ENCODE data around the gene CXCL13.
"Not testable (repeated sequence)": the region's sequence is repeated elsewhere in the genome, so short reads cannot be mapped to it uniquely, and the experiment has no call there.

Gene CXCL13

GRCh38 chr4:77636902-77637301 is 31.3 kb downstream of the CXCL13 start:
- H3K27ac ChIP-seq: no peak overlapping the region

GRCh38 chr4:77644069-77644468 is 38.4 kb downstream of the CXCL13 start:
- not testable (repeated sequence) for H3K4me1 ChIP-seq

More at GRCh38 chr4:77636902-77637301, 31.3 kb downstream of the CXCL13 start:
- Histone ChIP-seq H3K4me3 (no peak overlapping the region), H3K36me3 (no peaks in the 10 kb centered on the region), H3K4me2 (no peak overlapping the region), H3K27me3 (no peaks in the 10 kb centered on the region), H4K20me1 (no peaks in the 10 kb centered on the region), H3K9ac (no peak overlapping the region), H3K9me3 (replicated peaks in 1 of 11) (peaks cover 3 to 29% (median 10%) of the 10 kb centered on the region in 11 experiments; a peak in 18 of 22 replicates), H3K4me1 (no peaks in the 10 kb centered on the region)
- no peak for TF ChIP-seq Cebpa-rat (IDR thresholded peaks at IDR 0.05)

GRCh38 chr4:77650787-77651186 is 45.2 kb downstream of the CXCL13 start:
- Histone ChIP-seq H3K36me3 (no peaks in the 10 kb centered on the region), H3K9ac (no peak overlapping the region), H3K27ac (peak overlapping the region in 2 of 11 experiments; percentile 16 to 31; a peak in 2 of 22 replicates), H3K27me3 (no peaks in the 10 kb centered on the region), H3K4me3 (no peak overlapping the region), H4K20me1 (no peaks in the 10 kb centered on the region), H3K9me3 (replicated peaks in 1 of 11) (peaks cover 12 to 24% (median 17%) of the 10 kb centered on the region in 11 experiments), H3K4me1 (peaks cover 9 to 28% (median 18%) of the 10 kb centered on the region in 10 experiments; a peak in 18 of 20 replicates), H3K4me2 (peak overlapping the region in 3 of 11 experiments; percentile 14 to 52 (median 46); a peak in 5 of 22 replicates)
- no peak for TF ChIP-seq Cebpa-rat (IDR thresholded peaks at IDR 0.05)

More at GRCh38 chr4:77644069-77644468, 38.4 kb downstream of the CXCL13 start:
- H3K4me2 ChIP-seq, H3K36me3 ChIP-seq, H3K27ac ChIP-seq, H3K9ac ChIP-seq, H3K27me3 ChIP-seq, H3K4me3 ChIP-seq, H4K20me1 ChIP-seq: not testable (repeated sequence)
- H3K9me3 ChIP-seq (replicated peaks in 1 of 11): peaks cover 23 to 55% (median 43%) of the 10 kb centered on the region in 11 experiments; a peak in 21 of 22 replicates

GRCh38 chr4:77651820-77652219 is 46.2 kb downstream of the CXCL13 start:
- Histone ChIP-seq H3K9me3 (replicated peaks in 1 of 11) (peaks cover 2 to 15% (median 9%) of the 10 kb centered on the region in 11 experiments; a peak in 19 of 22 replicates), H3K4me2 (peak overlapping the region; percentile 0 to 64 (median 42); a peak in 19 of 22 replicates), H4K20me1 (no peaks in the 10 kb centered on the region), H3K27me3 (no peaks in the 10 kb centered on the region), H3K9ac (no peak overlapping the region), H3K4me1 (peaks cover 9 to 28% (median 18%) of the 10 kb centered on the region in 10 experiments; a peak in 18 of 20 replicates), H3K4me3 (no peak overlapping the region), H3K36me3 (no peaks in the 10 kb centered on the region), H3K27ac (no peak overlapping the region; a peak in 2 of 22 replicates)
- no peak for TF ChIP-seq Cebpa-rat (IDR thresholded peaks at IDR 0.05)

- H3K9me3 ChIP-seq (replicated peaks in 1 of 11): peaks cover 0 to 13% (median 3%) of the 10 kb centered on the region in 11 experiments; a peak in 11 of 22 replicates
- no peak overlapping the region for H3K27ac ChIP-seq
- no peaks in the 10 kb centered on the region for H3K36me3 ChIP-seq
- no peaks in the 10 kb centered on the region for H4K20me1 ChIP-seq
- H3K4me2 ChIP-seq: peak overlapping the region; percentile 0 to 64 (median 42); a peak in 19 of 22 replicates
- no peak overlapping the region for H3K4me3 ChIP-seq
- H3K27me3 ChIP-seq: no peaks in the 10 kb centered on the region
- TF ChIP-seq Cebpa-rat (IDR thresholded peaks at IDR 0.05): no peak
- peaks cover 9 to 28% (median 18%) of the 10 kb centered on the region in 10 experiments; a peak in 18 of 20 replicates for H3K4me1 ChIP-seq
- no peak overlapping the region for H3K9ac ChIP-seq
Observed at GRCh38 chr4:77652237-77652897, 46.7 kb downstream of the CXCL13 start.

- no peaks in the 10 kb centered on the region for H3K27me3 ChIP-seq
- H3K4me1 ChIP-seq: peaks cover 9 to 28% (median 18%) of the 10 kb centered on the region in 10 experiments; a peak in 18 of 20 replicates
- H3K36me3 ChIP-seq: no peaks in the 10 kb centered on the region
- no peaks in the 10 kb centered on the region for H4K20me1 ChIP-seq
- no peak overlapping the region for H3K4me2 ChIP-seq
- no peak overlapping the region for H3K27ac ChIP-seq
- H3K9me3 ChIP-seq (replicated peaks in 1 of 11): peaks cover 0 to 13% (median 0%) of the 10 kb centered on the region in 11 experiments; a peak in 4 of 22 replicates
- no peak for TF ChIP-seq Cebpa-rat (IDR thresholded peaks at IDR 0.05)
- H3K4me3 ChIP-seq: no peak overlapping the region
- H3K9ac ChIP-seq: no peak overlapping the region
Observed at GRCh38 chr4:77653162-77653758, 47.6 kb downstream of the CXCL13 start.

GRCh38 chr4:77660318-77660717 is 54.7 kb downstream of the CXCL13 start:
- H3K9me3 ChIP-seq (replicated peaks in 1 of 11); H4K20me1 ChIP-seq; H3K27me3 ChIP-seq; H3K36me3 ChIP-seq; H3K27ac ChIP-seq; H3K4me2 ChIP-seq; H3K4me1 ChIP-seq; H3K4me3 ChIP-seq; H3K9ac ChIP-seq: not testable (repeated sequence)
